GM12878 (cell line): ENCODE data around the gene LYPD4.

Experiments
- CTCF ChIP-seq, 3 experiments: IDR thresholded peaks in 2 of 3; conservative IDR thresholded peaks in 1 of 3; 2 replicates each; pipeline ENCODE4 v1.5.1; 2011; ENCODE audit warnings: low read depth in 3 of 3, low read length in 3 of 3, mild to moderate bottlenecking in 3 of 3, control low read depth in 2 of 3, moderate library complexity in 2 of 3, inconsistent platforms in 1 of 3, mixed read lengths in 1 of 3; ENCODE audit not compliant: control insufficient read depth in 2 of 3, insufficient read depth in 1 of 3; ENCODE audit errors: extremely low read depth in 1 of 3
- EZH2 ChIP-seq: IDR thresholded peaks from 2 replicates; pipeline ENCODE4 v1.6.1; 2012; ENCODE audit warnings: low read depth, mild to moderate bottlenecking, control low read depth, inconsistent platforms, low read length, borderline replicate concordance; ENCODE audit not compliant: control insufficient read depth
- PAX8 ChIP-seq: fragments of 450-650 bp; IDR thresholded peaks from 2 replicates; pipeline ENCODE4 v1.6.1; 2017; ENCODE audit warnings: mild to moderate bottlenecking, moderate library complexity
- POLR2A ChIP-seq: IDR thresholded peaks from 2 replicates; pipeline ENCODE4 v1.6.1; 2011; ENCODE audit warnings: low read depth, mild to moderate bottlenecking, low read length
- RAD21 ChIP-seq: IDR thresholded peaks from 2 replicates; pipeline ENCODE4 v1.6.1; 2011; ENCODE audit warnings: mild to moderate bottlenecking, low read depth, low read length, moderate library complexity; ENCODE audit not compliant: insufficient read depth
- TARDBP ChIP-seq: IDR thresholded peaks from 2 replicates; pipeline ENCODE4 v1.6.1; 2016; ENCODE audit warnings: borderline replicate concordance

- TF ChIP-seq EZH2, result no peak
- TF ChIP-seq TARDBP, result no peak
- TF ChIP-seq RAD21, result no peak
- TF ChIP-seq CTCF (IDR thresholded peaks at IDR 0.05 in 2 of 3, conservative IDR thresholded peaks at IDR 0.05 in 1 of 3; ENCODE audit: control insufficient read depth in 2 of 3, extremely low read depth in 1 of 3, insufficient read depth in 1 of 3, low read depth in 3 of 3, low read length in 3 of 3), result no peak
- no peak for TF ChIP-seq PAX8
- TF ChIP-seq POLR2A, result no peak
Measured at GRCh38 chr19:41801792-41802211, 42.7 kb downstream of the LYPD4 start.
